Measurements from ENCODE around the gene FCN2. TPM values are rescaled to one million over a fixed set of nuclear protein-coding genes. Genes with fewer than 3 reads are reported as not detected.

FCN2 gene
- total and polyA plus RNA-seq, 9 of the 15 experiments (the other 6 are each of a cell fraction or from before 2014, with no cell fraction given) = not detected

DNA sequence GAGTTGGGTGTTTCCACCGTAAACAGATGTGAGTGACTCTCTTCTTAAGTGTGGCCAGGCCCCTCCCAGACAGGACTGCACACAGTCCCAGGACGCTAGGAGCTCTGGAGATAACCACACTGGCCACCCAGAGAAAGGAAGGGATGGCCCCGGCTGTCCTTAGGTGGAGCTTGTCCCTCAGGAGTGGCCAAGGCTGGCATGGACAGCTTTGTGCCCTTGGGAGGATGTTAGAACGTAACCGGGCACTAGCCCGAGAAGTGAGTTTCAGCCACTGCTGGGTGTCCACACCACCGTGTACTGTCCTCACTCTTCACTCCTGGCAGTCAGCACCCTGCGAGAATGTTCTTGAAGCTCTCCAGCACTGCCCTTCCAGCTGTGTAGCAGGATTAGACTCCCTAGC is 35.8 kb upstream of the FCN2 start (continued):
- TF ChIP-seq PRMT5 (CRISPR knock-in tag; IDR thresholded peaks at IDR 0.05) = no peak
- TF ChIP-seq ZNF707 (CRISPR knock-in tag; conservative IDR thresholded peaks at IDR 0.05) = no peak
- TF ChIP-seq, protein P1, sequence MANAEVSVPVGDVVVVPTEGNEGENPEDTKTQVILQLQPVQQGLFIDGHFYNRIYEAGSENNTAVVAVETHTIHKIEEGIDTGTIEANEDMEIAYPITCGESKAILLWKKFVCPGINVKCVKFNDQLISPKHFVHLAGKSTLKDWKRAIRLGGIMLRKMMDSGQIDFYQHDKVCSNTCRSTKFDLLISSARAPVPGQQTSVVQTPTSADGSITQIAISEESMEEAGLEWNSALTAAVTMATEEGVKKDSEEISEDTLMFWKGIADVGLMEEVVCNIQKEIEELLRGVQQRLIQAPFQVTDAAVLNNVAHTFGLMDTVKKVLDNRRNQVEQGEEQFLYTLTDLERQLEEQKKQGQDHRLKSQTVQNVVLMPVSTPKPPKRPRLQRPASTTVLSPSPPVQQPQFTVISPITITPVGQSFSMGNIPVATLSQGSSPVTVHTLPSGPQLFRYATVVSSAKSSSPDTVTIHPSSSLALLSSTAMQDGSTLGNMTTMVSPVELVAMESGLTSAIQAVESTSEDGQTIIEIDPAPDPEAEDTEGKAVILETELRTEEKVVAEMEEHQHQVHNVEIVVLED (CRISPR knock-in tag; IDR thresholded peaks at IDR 0.05) = no peak
- no peak for TF ChIP-seq STAT6 (CRISPR knock-in tag; IDR thresholded peaks at IDR 0.05)
- TF ChIP-seq CREB5 (CRISPR knock-in tag; IDR thresholded peaks at IDR 0.05) = no peak
- TF ChIP-seq SAFB (IDR thresholded peaks at IDR 0.05; ENCODE audit: borderline replicate concordance, low read depth, low read length) = no peak
- no peak for TF ChIP-seq KAT8 (IDR thresholded peaks at IDR 0.05; ENCODE audit: low read depth)
- no peak for TF ChIP-seq HINFP (tag; conservative IDR thresholded peaks at IDR 0.05; ENCODE audit: low read depth)
- no peak for TF ChIP-seq RFX1 (IDR thresholded peaks at IDR 0.05)
- TF ChIP-seq GTF2E2 (tag; IDR thresholded peaks at IDR 0.05) = no peak
- TF ChIP-seq CLOCK (CRISPR knock-in tag; IDR thresholded peaks at IDR 0.05; ENCODE audit: borderline replicate concordance) = no peak
- no peak for TF ChIP-seq DNMT1 (IDR thresholded peaks at IDR 0.05)
- TF ChIP-seq PML (IDR thresholded peaks at IDR 0.05; ENCODE audit: low read length) = no peak

Data from K562 (cell line).